Mesendoderm (in vitro differentiated cells): ENCODE results near the gene MACF1.

Experiments used
- DNase-seq: peaks from one replicate; pipeline ENCODE4 v3.0.0; 2013
- H2AK5ac ChIP-seq: 2 replicates; pipeline ENCODE4 v1.6.1; 2013; ENCODE audit warnings: low read length, inconsistent platforms
- H2BK120ac ChIP-seq: 2 replicates; pipeline ENCODE4 v1.6.1; 2013; ENCODE audit warnings: low read depth, mild to moderate bottlenecking, low read length, moderate library complexity, mixed read lengths
- H2BK15ac ChIP-seq: replicated peaks from 2 replicates; pipeline ENCODE4 v1.6.1; 2013; ENCODE audit warnings: low read depth, mild to moderate bottlenecking, moderate library complexity
- H2BK5ac ChIP-seq: 2 replicates; pipeline ENCODE4 v1.6.1; 2013; ENCODE audit warnings: low read length, inconsistent platforms
- H3K18ac ChIP-seq: 2 replicates; pipeline ENCODE4 v1.6.1; 2013; ENCODE audit warnings: mild to moderate bottlenecking, low read length, mixed read lengths
- H3K23ac ChIP-seq: one replicate; pipeline ENCODE4 v1.6.1; 2013; ENCODE audit warnings: low read length
- H3K27ac ChIP-seq: 2 replicates; pipeline ENCODE4 v1.5.1; 2013; ENCODE audit warnings: low read depth, mild to moderate bottlenecking, inconsistent platforms, low read length, moderate library complexity
- H3K27me3 ChIP-seq: 2 replicates; pipeline ENCODE4 v1.6.1; 2013; ENCODE audit warnings: low read length, control low read depth, mild to moderate bottlenecking, inconsistent platforms; ENCODE audit not compliant: insufficient read depth, poor library complexity
- H3K36me3 ChIP-seq: 2 replicates; pipeline ENCODE4 v1.6.1; 2013; ENCODE audit warnings: low read length, inconsistent platforms; ENCODE audit not compliant: control insufficient read depth, insufficient read depth
- H3K4ac ChIP-seq: one replicate; pipeline ENCODE4 v1.6.1; 2013; ENCODE audit warnings: low read depth, mild to moderate bottlenecking, low read length, moderate library complexity
- H3K4me1 ChIP-seq: 2 replicates; pipeline ENCODE4 v1.6.1; 2013; ENCODE audit warnings: low read depth, low read length, inconsistent platforms; ENCODE audit not compliant: control insufficient read depth
- H3K4me2 ChIP-seq: 2 replicates; pipeline ENCODE4 v1.6.1; 2013; ENCODE audit warnings: low read length
- H3K4me3 ChIP-seq: 2 replicates; pipeline ENCODE4 v1.5.1; 2013; ENCODE audit warnings: mild to moderate bottlenecking, low read length
- H3K56ac ChIP-seq: one replicate; pipeline ENCODE4 v1.6.1; 2013; ENCODE audit warnings: low read length
- H3K79me1 ChIP-seq: 2 replicates; pipeline ENCODE4 v1.6.1; 2013; ENCODE audit warnings: low read length, inconsistent platforms
- H3K79me2 ChIP-seq: 2 replicates; pipeline ENCODE4 v1.6.1; 2013; ENCODE audit warnings: mild to moderate bottlenecking, low read length; ENCODE audit not compliant: control insufficient read depth, insufficient read depth
- H3K9ac ChIP-seq: 2 replicates; pipeline ENCODE4 v1.6.1; 2013; ENCODE audit warnings: low read length, inconsistent platforms
- H4K5ac ChIP-seq: one replicate; pipeline ENCODE4 v1.6.1; 2013; ENCODE audit warnings: low read length
- H4K8ac ChIP-seq: one replicate; pipeline ENCODE4 v1.6.1; 2013; ENCODE audit warnings: low read depth, mild to moderate bottlenecking, control low read depth, low read length, moderate library complexity
- WGBS: extraction: QIAGEN DNeasy Blood & Tissue Kit; methylation state at CpG from one replicate; pipeline ENCODE4 v1.1.7; 2013; ENCODE audit warnings: low lambda C conversion rate, missing lambda C conversion rate; ENCODE audit not compliant: insufficient coverage; ENCODE audit errors: extremely low coverage; 5-methylcytosine and 5-hydroxymethylcytosine counted together

Gene MACF1

GRCh38 chr1:39228252-39228651 lies 23.8 kb downstream of the MACF1 start:
- no peak overlapping the region for H3K27ac ChIP-seq
- H3K4ac ChIP-seq = no peak overlapping the region
- no CpG with 5 or more reads among the region's 6 CpGs for WGBS
- no peak overlapping the region for H2BK5ac ChIP-seq
- H2BK15ac ChIP-seq = no peak overlapping the region
- H3K36me3 ChIP-seq = no peaks in the 10 kb centered on the region
- H2BK120ac ChIP-seq = no peak overlapping the region
- no peak overlapping the region for H3K18ac ChIP-seq
- no peak overlapping the region for H3K4me3 ChIP-seq
- no peak overlapping the region for H3K9ac ChIP-seq
- H3K27me3 ChIP-seq = no peaks in the 10 kb centered on the region
- no peak for DNase-seq
- H2AK5ac ChIP-seq = no peak overlapping the region
- no peak overlapping the region for H4K5ac ChIP-seq
- H4K8ac ChIP-seq = no peak overlapping the region
- H3K79me2 ChIP-seq = peaks cover 9% of the 10 kb centered on the region
- H3K4me1 ChIP-seq = peaks cover 6% of the 10 kb centered on the region
- H3K56ac ChIP-seq = no peak overlapping the region
- H3K23ac ChIP-seq = no peak overlapping the region
- H3K4me2 ChIP-seq = no peak overlapping the region
- H3K79me1 ChIP-seq = peaks cover 6% of the 10 kb centered on the region

- H4K5ac ChIP-seq = no peak overlapping the region
- no peak overlapping the region for H3K27ac ChIP-seq
- no peaks in the 10 kb centered on the region for H3K27me3 ChIP-seq
- peaks cover 6% of the 10 kb centered on the region for H3K79me1 ChIP-seq
- H3K23ac ChIP-seq = no peak overlapping the region
- no peak overlapping the region for H3K4me3 ChIP-seq
- no peak overlapping the region for H2BK15ac ChIP-seq
- no peak overlapping the region for H2AK5ac ChIP-seq
- peaks cover 7% of the 10 kb centered on the region for H3K79me2 ChIP-seq
- no CpG with 5 or more reads among the region's 4 CpGs for WGBS
- peaks cover 6% of the 10 kb centered on the region for H3K4me1 ChIP-seq
- H3K9ac ChIP-seq = no peak overlapping the region
- no peak for DNase-seq
- H3K4me2 ChIP-seq = no peak overlapping the region
- no peaks in the 10 kb centered on the region for H3K36me3 ChIP-seq
- H2BK5ac ChIP-seq = no peak overlapping the region
- H3K56ac ChIP-seq = no peak overlapping the region
- no peak overlapping the region for H4K8ac ChIP-seq
- no peak overlapping the region for H3K18ac ChIP-seq
- H2BK120ac ChIP-seq = no peak overlapping the region
- no peak overlapping the region for H3K4ac ChIP-seq
Measured at GRCh38 chr1:39229504-39229903, 25.0 kb downstream of the MACF1 start.

- WGBS = no CpG with 5 or more reads among the region's 9 CpGs
- H2BK15ac ChIP-seq = no peak overlapping the region
- H3K23ac ChIP-seq = no peak overlapping the region
- no peak overlapping the region for H3K4ac ChIP-seq
- H3K27ac ChIP-seq = no peak overlapping the region
- H3K9ac ChIP-seq = no peak overlapping the region
- H3K79me1 ChIP-seq = peaks cover 6% of the 10 kb centered on the region
- H3K79me2 ChIP-seq = peaks cover 7% of the 10 kb centered on the region
- DNase-seq = peak; percentile 50
- no peaks in the 10 kb centered on the region for H3K27me3 ChIP-seq
- no peak overlapping the region for H3K18ac ChIP-seq
- H2AK5ac ChIP-seq = no peak overlapping the region
- peaks cover 6% of the 10 kb centered on the region for H3K4me1 ChIP-seq
- no peak overlapping the region for H3K4me2 ChIP-seq
- no peak overlapping the region for H4K5ac ChIP-seq
- H4K8ac ChIP-seq = no peak overlapping the region
- H2BK5ac ChIP-seq = no peak overlapping the region
- H2BK120ac ChIP-seq = no peak overlapping the region
- no peak overlapping the region for H3K4me3 ChIP-seq
- H3K36me3 ChIP-seq = no peaks in the 10 kb centered on the region
- no peak overlapping the region for H3K56ac ChIP-seq
Measured at GRCh38 chr1:39230261-39231190, 26.0 kb downstream of the MACF1 start.

GRCh38 chr1:39236971-39237370 lies 32.5 kb downstream of the MACF1 start:
- Histone ChIP-seq H3K27ac (no peak overlapping the region), H2BK5ac (no peak overlapping the region), H3K56ac (no peak overlapping the region), H4K5ac (no peak overlapping the region), H3K23ac (no peak overlapping the region), H3K4me3 (no peak overlapping the region), H3K27me3 (no peaks in the 10 kb centered on the region), H3K79me1 (peaks cover 2% of the 10 kb centered on the region), H2BK15ac (no peak overlapping the region), H4K8ac (no peak overlapping the region), H3K4me2 (no peak overlapping the region), H3K9ac (no peak overlapping the region), H2BK120ac (no peak overlapping the region), H3K36me3 (no peaks in the 10 kb centered on the region), H3K4me1 (peaks cover 3% of the 10 kb centered on the region), H3K4ac (no peak overlapping the region), H3K79me2 (no peaks in the 10 kb centered on the region), H2AK5ac (no peak overlapping the region), H3K18ac (no peak overlapping the region)
- DNase-seq = no peak
- WGBS = no CpG with 5 or more reads among the region's 4 CpGs

GRCh38 chr1:39238476-39238875 lies 34.0 kb downstream of the MACF1 start:
- DNase-seq = no peak
- Histone ChIP-seq H3K4ac (no peak overlapping the region), H3K79me1 (peaks cover 2% of the 10 kb centered on the region), H3K56ac (peak overlapping the region; percentile 56), H2BK120ac (no peak overlapping the region), H3K27ac (no peak overlapping the region), H3K27me3 (no peaks in the 10 kb centered on the region), H3K4me2 (no peak overlapping the region), H4K5ac (no peak overlapping the region), H3K36me3 (no peaks in the 10 kb centered on the region), H3K9ac (no peak overlapping the region), H3K4me1 (peaks cover 3% of the 10 kb centered on the region), H2BK5ac (no peak overlapping the region), H2AK5ac (no peak overlapping the region), H2BK15ac (no peak overlapping the region), H4K8ac (no peak overlapping the region), H3K4me3 (no peak overlapping the region), H3K18ac (no peak overlapping the region), H3K23ac (no peak overlapping the region), H3K79me2 (no peaks in the 10 kb centered on the region)
- WGBS = no CpG with 5 or more reads among the region's 1 CpG
